T-helper 9 cell (primary cell): ENCODE measurements around the gene CTSZ.
A peak's percentile ranks its signal among the peaks of the same experiment; 100 is the strongest.
"Not testable (repeated sequence)": the region's sequence is repeated elsewhere in the genome, so short reads cannot be mapped to it uniquely, and the experiment has no call there.

Experiments used
- DNase-seq: peaks from one replicate; pipeline ENCODE4 v3.0.0-alpha.2; 2020

CTSZ gene

GRCh38 chr20:58996226-58996611 is 10.8 kb downstream of the CTSZ start:
- DNase-seq: no peak

- no peak for DNase-seq
These were observed 11.4 kb downstream of the CTSZ start for GRCh38 chr20:58995461-58996225.

- no peak for DNase-seq
These were observed 12.5 kb downstream of the CTSZ start for GRCh38 chr20:58994390-58995159.

GRCh38 chr20:58993332-58994248 is 13.5 kb downstream of the CTSZ start:
- DNase-seq: no peak

- DNase-seq: no peak
These were observed 14.1 kb downstream of the CTSZ start for GRCh38 chr20:58992911-58993310.

- no peak for DNase-seq
These were observed 15.3 kb downstream of the CTSZ start for GRCh38 chr20:58991715-58992114.

- DNase-seq: no peak
These were observed 16.2 kb downstream of the CTSZ start for GRCh38 chr20:58990651-58991445.

- no peak for DNase-seq
These were observed 17.9 kb downstream of the CTSZ start for GRCh38 chr20:58989196-58989595.

GRCh38 chr20:58988565-58988882 is 18.5 kb downstream of the CTSZ start:
- no peak for DNase-seq

- DNase-seq: no peak
These were observed 19.1 kb downstream of the CTSZ start for GRCh38 chr20:58987790-58988564.

- DNase-seq: no peak
These were observed 20.0 kb downstream of the CTSZ start for GRCh38 chr20:58986968-58987517.

GRCh38 chr20:58986286-58986967 is 20.6 kb downstream of the CTSZ start:
- DNase-seq: no peak

GRCh38 chr20:58985656-58986055 is 21.4 kb downstream of the CTSZ start:
- no peak for DNase-seq

- no peak for DNase-seq
These were observed 22.4 kb downstream of the CTSZ start for GRCh38 chr20:58984691-58985090.

GRCh38 chr20:58983115-58983468 is 24.0 kb downstream of the CTSZ start:
- not testable (repeated sequence) for DNase-seq

GRCh38 chr20:58982406-58983114 is 24.5 kb downstream of the CTSZ start:
- DNase-seq: no peak

- no peak for DNase-seq
These were observed 25.3 kb downstream of the CTSZ start for GRCh38 chr20:58981628-58982364.

GRCh38 chr20:58980711-58981627 is 26.1 kb downstream of the CTSZ start, which contains the start of gene NELFCD:
Gene NELFCD, plus strand, starts transcription at chr20:58981256. Its CDS starts 54 bp downstream, at chr20:58981310.
- DNase-seq: peak; percentile 90
